Stimulated activated CD4-positive, alpha-beta T cell treated with anti-CD3 and anti-CD28 coated beads, Interleukin-4, amount 100 ng/mL, for 1 hour (primary cell): ENCODE data around the gene CFAP20DC.
"Not testable (repeated sequence)": the region's sequence is repeated elsewhere in the genome, so short reads cannot be mapped to it uniquely, and the experiment has no call there.

ENCODE experiments used
- DNase-seq: peaks from one replicate; pipeline ENCODE4 v3.0.0-alpha.2; 2020

The CFAP20DC gene

GRCh38 chr3:58725326-58725853 is 324.4 kb downstream of the CFAP20DC start:
- DNase-seq = no peak

DNA sequence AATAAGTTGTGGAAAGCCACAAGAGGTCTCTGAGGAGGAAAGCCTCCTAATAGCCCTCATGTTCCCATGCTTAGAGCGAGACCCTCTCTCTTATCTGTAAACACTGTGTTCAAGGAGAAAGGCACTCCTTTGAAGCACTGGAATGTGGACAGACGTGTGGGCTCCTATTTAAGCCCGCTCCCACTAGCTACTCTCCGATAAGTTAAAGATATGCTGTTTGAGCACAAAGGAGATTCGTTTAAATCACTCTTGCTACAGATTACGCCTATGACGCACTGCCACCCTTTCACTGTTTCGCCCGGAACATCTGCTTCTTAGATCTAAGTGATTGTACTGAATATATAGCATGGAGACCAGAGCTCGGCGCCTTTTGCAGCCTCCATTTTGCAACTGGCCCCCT is 325.5 kb downstream of the CFAP20DC start:
- no peak for DNase-seq

DNA sequence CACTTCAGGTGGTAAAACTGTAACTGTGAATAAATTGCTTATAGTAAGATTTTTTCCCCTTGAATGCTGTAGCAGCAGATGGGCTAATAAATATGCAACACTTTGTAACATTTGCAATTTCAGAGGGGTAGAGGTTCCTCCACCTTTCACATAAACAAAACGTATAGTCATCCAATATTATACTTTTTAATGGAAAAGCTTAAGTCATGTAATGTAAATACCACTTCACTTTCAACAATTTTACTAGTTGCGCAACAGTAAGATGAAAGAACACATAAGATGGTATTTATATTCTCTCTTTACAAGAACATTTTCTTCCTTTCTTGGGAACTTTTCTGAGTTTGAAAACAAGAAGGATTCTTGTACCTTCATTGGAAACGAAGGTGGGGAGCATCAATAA is 326.7 kb downstream of the CFAP20DC start:
- no peak for DNase-seq

GRCh38 chr3:58722561-58722960 is 327.3 kb downstream of the CFAP20DC start:
- no peak for DNase-seq

DNA sequence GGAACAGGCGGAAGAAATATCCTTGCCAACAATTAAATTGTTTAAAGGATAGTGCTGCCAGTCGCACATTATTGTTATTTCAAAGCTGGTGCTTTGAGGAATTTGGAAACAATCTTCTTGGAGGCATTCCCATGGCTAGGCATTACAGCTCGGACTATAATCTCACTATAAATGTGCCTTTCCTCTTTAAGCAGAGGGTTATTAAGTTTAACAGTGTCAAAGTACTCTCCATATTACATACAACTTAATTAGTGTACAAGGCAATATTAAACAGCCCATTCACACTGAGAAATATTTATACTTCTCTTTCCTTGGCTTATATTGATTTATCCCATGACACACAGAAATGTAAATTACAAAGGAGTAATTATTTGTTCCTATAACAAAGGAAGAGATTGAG is 329.3 kb downstream of the CFAP20DC start:
- DNase-seq = no peak

DNA sequence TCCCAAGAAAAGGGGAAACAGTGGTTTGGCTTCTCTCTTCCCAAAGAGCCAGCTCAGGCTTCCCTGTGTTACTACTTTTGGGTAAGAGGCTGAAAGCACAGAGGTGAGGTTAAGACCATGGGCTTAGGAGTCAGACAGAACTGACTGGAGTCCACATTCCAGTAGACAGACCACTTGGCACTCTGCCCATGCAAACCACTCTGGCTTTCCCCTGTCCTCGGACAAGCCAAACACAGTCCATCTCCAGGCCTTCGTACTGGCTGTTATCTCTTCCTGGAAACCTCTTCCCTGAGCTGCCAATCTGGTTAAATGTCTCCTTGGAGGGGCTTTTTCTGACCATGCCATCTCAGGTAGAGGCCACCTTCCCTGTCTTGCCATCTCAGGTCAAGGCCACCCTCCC is 330.1 kb downstream of the CFAP20DC start:
- DNase-seq = no peak

DNA sequence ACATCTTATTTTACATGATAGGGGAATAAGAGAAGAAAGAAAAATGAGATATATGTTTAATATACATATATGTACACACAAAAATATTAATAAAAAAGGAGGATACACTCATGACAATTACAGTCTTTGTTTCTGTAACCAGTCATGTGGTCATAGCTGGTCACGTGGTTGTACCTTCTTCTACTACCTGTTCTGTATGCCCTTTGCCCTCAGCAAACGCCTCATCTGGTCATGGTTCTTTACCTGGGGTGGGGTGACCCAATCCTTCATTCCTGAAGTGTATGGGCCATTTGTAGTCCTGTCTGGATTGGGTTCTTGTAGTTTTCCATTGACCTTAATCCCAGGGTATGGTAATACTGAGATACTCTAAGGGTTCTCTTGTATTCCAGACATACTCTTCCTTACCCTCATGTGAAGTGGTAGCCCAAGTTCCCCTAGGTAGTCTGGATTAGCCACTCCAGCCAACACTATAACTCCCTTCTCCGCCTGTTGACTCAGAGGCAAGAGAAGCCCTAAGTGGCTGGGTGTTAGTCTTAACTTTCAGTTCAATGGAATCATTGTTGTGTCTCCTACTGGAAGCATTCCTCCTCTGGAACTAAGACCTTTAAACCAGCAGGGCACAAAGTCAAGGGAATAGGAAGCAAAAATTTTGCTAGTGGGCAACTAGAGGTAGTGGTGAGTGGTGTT is 336.0 kb downstream of the CFAP20DC start:
- no peak for DNase-seq

- DNase-seq = no peak
These were observed 338.0 kb downstream of the CFAP20DC start for GRCh38 chr3:58711871-58712270.

GRCh38 chr3:58708983-58709382 is 340.8 kb downstream of the CFAP20DC start:
- DNase-seq = not testable (repeated sequence)

GRCh38 chr3:58708116-58708791 is 341.6 kb downstream of the CFAP20DC start:
- DNase-seq = no peak

DNA sequence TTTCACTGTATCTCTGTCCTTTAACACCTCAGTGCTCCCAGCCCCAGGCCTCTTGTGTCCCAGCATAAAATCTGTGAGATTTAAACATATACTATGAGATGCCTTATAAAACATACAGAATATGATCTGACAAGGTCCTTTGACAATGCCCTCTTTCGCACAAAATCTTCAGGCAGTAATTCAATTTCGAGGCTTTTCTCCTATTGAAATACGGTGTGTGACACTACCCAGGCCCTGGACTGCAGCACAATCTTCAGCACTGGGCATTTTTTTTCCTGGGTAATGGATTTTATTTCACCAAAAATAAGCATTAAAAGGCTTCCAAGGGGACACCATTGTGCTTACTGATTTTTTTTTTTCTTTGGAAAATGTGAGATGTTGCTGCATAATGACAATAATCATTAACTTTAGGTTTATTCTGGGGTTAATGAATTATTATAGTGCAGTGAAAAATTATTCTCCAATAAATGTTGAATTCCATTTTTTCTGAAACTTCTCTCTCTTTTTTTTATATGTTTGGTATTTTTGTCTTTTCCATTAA is 342.4 kb downstream of the CFAP20DC start:
- DNase-seq = no peak

DNA sequence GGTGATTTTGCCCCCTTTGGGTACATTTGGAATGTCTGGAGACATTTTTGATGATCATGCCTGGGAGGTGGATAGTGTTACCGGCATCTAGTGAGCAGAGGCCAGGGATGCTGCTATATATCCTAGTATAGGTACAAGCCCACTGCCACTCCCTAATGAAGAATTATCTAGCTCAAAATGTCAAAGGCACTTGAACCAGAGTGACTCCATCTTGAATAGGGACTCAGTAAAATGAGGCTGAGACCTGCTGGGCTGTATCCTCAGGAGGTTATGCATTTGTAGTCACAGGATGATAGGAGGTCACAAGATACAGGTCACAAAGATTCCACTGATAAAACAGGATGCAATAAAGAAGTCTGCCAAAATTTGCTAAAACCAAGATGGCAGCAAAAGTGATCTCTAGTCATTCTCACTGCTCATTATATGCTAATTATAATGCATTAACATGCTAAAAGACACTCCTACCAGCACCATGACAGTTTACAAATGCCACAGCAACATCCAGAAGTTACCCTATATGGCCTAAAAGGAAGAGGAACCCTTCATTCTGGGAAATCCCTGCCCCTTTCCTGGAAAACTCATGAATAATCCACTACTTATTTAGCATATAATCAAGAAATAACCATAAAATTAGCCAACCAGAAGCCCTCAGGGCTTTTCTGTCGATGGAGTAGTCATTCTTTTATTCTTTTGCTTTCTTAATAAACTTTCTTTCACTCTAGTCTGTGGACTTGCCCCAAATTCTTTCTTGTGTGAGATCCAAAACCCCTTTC is 343.2 kb downstream of the CFAP20DC start:
- no peak for DNase-seq

- DNase-seq = no peak
These were observed 345.1 kb downstream of the CFAP20DC start for GRCh38 chr3:58704745-58705144.

GRCh38 chr3:58704304-58704703 is 345.5 kb downstream of the CFAP20DC start:
- DNase-seq = not testable (repeated sequence)

GRCh38 chr3:58698246-58698645 is 351.6 kb downstream of the CFAP20DC start:
- no peak for DNase-seq

GRCh38 chr3:58697561-58697960 is 352.3 kb downstream of the CFAP20DC start:
- no peak for DNase-seq

GRCh38 chr3:58696813-58697212 is 353.0 kb downstream of the CFAP20DC start:
- DNase-seq = not testable (repeated sequence)

- DNase-seq = no peak
These were observed 353.7 kb downstream of the CFAP20DC start for GRCh38 chr3:58696093-58696492.

DNA sequence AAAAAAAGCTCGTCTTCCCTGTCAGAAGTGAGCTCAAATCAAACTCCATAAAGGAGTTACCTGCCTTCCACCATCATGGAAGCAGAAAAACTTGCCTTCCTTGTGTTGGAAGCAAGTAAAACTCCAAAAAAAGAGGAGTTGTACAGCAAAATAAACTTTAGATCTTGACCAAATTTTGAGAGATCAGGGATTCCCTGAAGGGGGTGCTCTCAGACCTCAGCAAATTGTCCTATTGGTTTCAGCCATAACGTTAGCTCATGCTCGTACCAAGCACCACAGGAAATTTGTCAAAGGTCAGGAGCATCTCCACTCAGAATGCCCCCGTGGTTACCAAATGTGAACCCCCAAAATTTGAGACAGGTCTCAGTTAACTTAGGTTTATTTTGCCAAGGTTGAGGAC is 354.5 kb downstream of the CFAP20DC start:
- not testable (repeated sequence) for DNase-seq

GRCh38 chr3:58693940-58694850 is 355.6 kb downstream of the CFAP20DC start:
- no peak for DNase-seq

- no peak for DNase-seq
These were observed 357.3 kb downstream of the CFAP20DC start for GRCh38 chr3:58692484-58692883.
